ENCODE measurements around the gene SMIM23. TPM values are rescaled to one million over a fixed set of nuclear protein-coding genes. Genes with fewer than 3 reads are reported as not detected.

Gene SMIM23
- total and polyA plus RNA-seq, 2 experiments from 2014 or later, result not detected

DNA sequence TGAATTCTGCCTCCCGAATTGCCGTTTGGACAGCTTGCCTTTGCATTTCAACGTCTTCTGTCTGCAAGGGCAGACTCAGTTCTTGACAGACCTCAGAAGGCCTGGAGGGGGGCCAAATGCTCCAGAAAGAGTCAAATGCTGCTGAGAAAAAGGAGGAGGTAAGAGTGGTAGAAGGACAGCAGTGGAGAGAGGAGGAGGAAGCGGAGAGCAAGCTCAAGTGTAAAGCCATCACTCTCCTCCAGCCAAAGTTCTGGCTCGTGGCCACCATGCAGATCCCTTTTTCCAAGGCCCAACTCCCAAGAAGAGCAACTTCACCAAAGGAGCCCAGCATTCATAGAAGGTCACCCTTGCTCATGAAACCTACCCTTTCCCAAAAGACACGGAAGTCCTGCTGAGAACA, 36.9 kb upstream of the SMIM23 start:
- H4K20me1 ChIP-seq (ENCODE audit: insufficient read depth, poor library complexity, severe bottlenecking), result no peaks in the 10 kb centered on the region
- no peak overlapping the region for H3K4me2 ChIP-seq
- no peak overlapping the region for H3K27ac ChIP-seq
- no peaks in the 10 kb centered on the region for H3K9me2 ChIP-seq (replicated peaks; ENCODE audit: insufficient read depth)
- TF ChIP-seq, protein P1, sequence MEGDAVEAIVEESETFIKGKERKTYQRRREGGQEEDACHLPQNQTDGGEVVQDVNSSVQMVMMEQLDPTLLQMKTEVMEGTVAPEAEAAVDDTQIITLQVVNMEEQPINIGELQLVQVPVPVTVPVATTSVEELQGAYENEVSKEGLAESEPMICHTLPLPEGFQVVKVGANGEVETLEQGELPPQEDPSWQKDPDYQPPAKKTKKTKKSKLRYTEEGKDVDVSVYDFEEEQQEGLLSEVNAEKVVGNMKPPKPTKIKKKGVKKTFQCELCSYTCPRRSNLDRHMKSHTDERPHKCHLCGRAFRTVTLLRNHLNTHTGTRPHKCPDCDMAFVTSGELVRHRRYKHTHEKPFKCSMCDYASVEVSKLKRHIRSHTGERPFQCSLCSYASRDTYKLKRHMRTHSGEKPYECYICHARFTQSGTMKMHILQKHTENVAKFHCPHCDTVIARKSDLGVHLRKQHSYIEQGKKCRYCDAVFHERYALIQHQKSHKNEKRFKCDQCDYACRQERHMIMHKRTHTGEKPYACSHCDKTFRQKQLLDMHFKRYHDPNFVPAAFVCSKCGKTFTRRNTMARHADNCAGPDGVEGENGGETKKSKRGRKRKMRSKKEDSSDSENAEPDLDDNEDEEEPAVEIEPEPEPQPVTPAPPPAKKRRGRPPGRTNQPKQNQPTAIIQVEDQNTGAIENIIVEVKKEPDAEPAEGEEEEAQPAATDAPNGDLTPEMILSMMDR (IDR thresholded peaks at IDR 0.05; ENCODE audit: poor library complexity), result no peak
- no peak for TF ChIP-seq EZH2phosphoT487 (IDR thresholded peaks at IDR 0.05; ENCODE audit: low read depth, severe bottlenecking, unreplicated experiment)
- no peak for TF ChIP-seq EZH2 (IDR thresholded peaks at IDR 0.05; ENCODE audit: borderline replicate concordance)
- no peaks in the 10 kb centered on the region for H3K79me2 ChIP-seq
- no peaks in the 10 kb centered on the region for H3K4me1 ChIP-seq (ENCODE audit: insufficient read depth)
- WGBS (ENCODE audit: low lambda C conversion rate, missing lambda C conversion rate), result 85% methylated on average over 6 of the region's 6 CpGs
- H3K9me3 ChIP-seq (ENCODE audit: low read depth), result no peaks in the 10 kb centered on the region
- no peaks in the 10 kb centered on the region for H3K27me3 ChIP-seq
- no peak overlapping the region for H2AFZ ChIP-seq
- no peak overlapping the region for H3K4me3 ChIP-seq
- DNase-seq (ENCODE audit: low spot score), result no peak
- H3K36me3 ChIP-seq (replicated peaks; ENCODE audit: insufficient read depth, low read depth), result no peaks in the 10 kb centered on the region

GRCh38 chr5:171749365-171749764, 36.3 kb upstream of the SMIM23 start:
- WGBS (ENCODE audit: low lambda C conversion rate, missing lambda C conversion rate), result 88% methylated on average over 3 of the region's 3 CpGs
- Histone ChIP-seq H3K36me3 (replicated peaks; ENCODE audit: insufficient read depth, low read depth) (no peaks in the 10 kb centered on the region), H2AFZ (no peak overlapping the region), H3K4me3 (no peak overlapping the region), H3K79me2 (no peaks in the 10 kb centered on the region), H3K4me1 (ENCODE audit: insufficient read depth) (no peaks in the 10 kb centered on the region), H3K9me2 (replicated peaks; ENCODE audit: insufficient read depth) (no peaks in the 10 kb centered on the region), H3K27ac (no peak overlapping the region), H3K27me3 (no peaks in the 10 kb centered on the region), H3K9me3 (ENCODE audit: low read depth) (no peaks in the 10 kb centered on the region), H3K4me2 (no peak overlapping the region), H4K20me1 (ENCODE audit: insufficient read depth, poor library complexity, severe bottlenecking) (no peaks in the 10 kb centered on the region)
- no peak for DNase-seq (ENCODE audit: low spot score)
- TF ChIP-seq EZH2 (IDR thresholded peaks at IDR 0.05; ENCODE audit: borderline replicate concordance) (no peak), EZH2phosphoT487 (IDR thresholded peaks at IDR 0.05; ENCODE audit: low read depth, severe bottlenecking, unreplicated experiment) (no peak)
- TF ChIP-seq, protein P1 (IDR thresholded peaks at IDR 0.05; ENCODE audit: poor library complexity), result no peak

DNA sequence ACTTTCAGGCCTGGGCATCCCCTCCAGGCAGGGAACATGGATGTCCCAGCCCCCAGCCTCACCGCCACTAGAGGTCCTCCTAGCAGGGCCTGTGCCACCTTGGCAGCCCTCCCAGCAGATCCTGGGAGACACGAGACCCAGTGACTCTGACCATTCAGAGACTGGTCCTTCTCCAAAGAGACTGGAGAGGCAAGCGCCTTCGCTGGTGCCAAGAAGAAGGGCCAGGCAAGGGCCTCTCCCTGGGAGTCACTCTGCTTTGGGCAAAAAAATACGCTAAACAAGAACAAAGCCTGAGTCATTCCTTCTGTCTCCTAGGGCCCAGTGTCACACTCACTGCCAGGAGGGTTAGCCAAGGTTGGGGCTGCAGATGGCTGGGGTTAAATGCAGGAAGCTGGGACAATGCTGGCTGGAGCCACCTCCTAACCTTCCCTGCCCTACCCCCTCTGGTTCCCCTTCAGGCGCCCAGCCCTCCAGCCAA, 35.3 kb upstream of the SMIM23 start:
- H3K27ac ChIP-seq, result no peak overlapping the region
- H2AFZ ChIP-seq, result no peak overlapping the region
- 92% methylated on average over 6 of the region's 6 CpGs for WGBS (ENCODE audit: low lambda C conversion rate, missing lambda C conversion rate)
- TF ChIP-seq EZH2 (IDR thresholded peaks at IDR 0.05; ENCODE audit: borderline replicate concordance), result no peak
- TF ChIP-seq, protein P1 (IDR thresholded peaks at IDR 0.05; ENCODE audit: poor library complexity), result no peak
- no peak for TF ChIP-seq EZH2phosphoT487 (IDR thresholded peaks at IDR 0.05; ENCODE audit: low read depth, severe bottlenecking, unreplicated experiment)
- H4K20me1 ChIP-seq (ENCODE audit: insufficient read depth, poor library complexity, severe bottlenecking), result no peaks in the 10 kb centered on the region
- H3K4me2 ChIP-seq, result no peak overlapping the region
- no peak for DNase-seq (ENCODE audit: low spot score)
- no peaks in the 10 kb centered on the region for H3K4me1 ChIP-seq (ENCODE audit: insufficient read depth)
- H3K79me2 ChIP-seq, result no peaks in the 10 kb centered on the region
- H3K9me3 ChIP-seq (ENCODE audit: low read depth), result no peaks in the 10 kb centered on the region
- H3K9me2 ChIP-seq (replicated peaks; ENCODE audit: insufficient read depth), result no peaks in the 10 kb centered on the region
- H3K4me3 ChIP-seq, result no peak overlapping the region
- H3K27me3 ChIP-seq, result no peaks in the 10 kb centered on the region
- no peaks in the 10 kb centered on the region for H3K36me3 ChIP-seq (replicated peaks; ENCODE audit: insufficient read depth, low read depth)
